Caco-2 (cell line): Measurements from ENCODE around the gene SPATA2L. TPM values are rescaled to one million over a fixed set of nuclear protein-coding genes. Genes with fewer than 3 reads are reported as not detected.

Experiments
- BruUV-seq: library from RNA; stranded (reverse); fragments of 400-500 nt; replicated peaks from 2 replicates; lab custom pipeline; 2021; lab: Mats Ljungman, UMichigan
- CTCF ChIA-PET: fragments of 300-600 bp; sonication (Branson Sonifier 250); formaldehyde crosslinking; loops from one replicate; lab custom pipeline; 2022; ENCODE audit warnings: antibody characterized with exemption; lab: Charles Lee
- POLR2A ChIA-PET: fragments of 300-600 bp; sonication (Branson Sonifier 250); formaldehyde crosslinking; loops from one replicate; lab custom pipeline; 2022; ENCODE audit warnings: antibody characterized with exemption; lab: Charles Lee
- DNase-seq, 2 experiments: peaks; one replicate each; pipeline versions ENCODE4 v3.0.0 to v3.0.0-alpha.2; 2020 to 2022
- H3K27me3 ChIP-seq: replicated peaks from 2 replicates; pipeline ENCODE4 v1.6.0; 2011; ENCODE audit warnings: low read length; ENCODE audit not compliant: control insufficient read depth, insufficient read depth
- H3K36me3 ChIP-seq: 2 replicates; pipeline ENCODE4 v1.5.1; 2011; ENCODE audit warnings: low read length; ENCODE audit not compliant: control insufficient read depth, insufficient read depth
- H3K4me1 ChIP-seq: fragments of 250-450 bp; sonication (Bioruptor Pico); 2 replicates; pipeline ENCODE4 v1.5.1; 2020; ENCODE audit warnings: mild to moderate bottlenecking
- H3K4me3 ChIP-seq: 2 replicates; pipeline ENCODE4 v1.5.1; 2011; ENCODE audit warnings: low read depth, mild to moderate bottlenecking, control low read depth, low read length
- H3K9me3 ChIP-seq: fragments of 250-450 bp; sonication (Bioruptor Pico); 2 replicates; pipeline ENCODE4 v1.5.1; 2020; ENCODE audit warnings: mild to moderate bottlenecking, moderate library complexity
- H3K27ac Mint-ChIP-seq: one replicate; pipeline ENCODE4 v1.8.0; 2022; ENCODE audit warnings: mixed read lengths; ENCODE audit not compliant: unreplicated experiment
- H3K27me3 Mint-ChIP-seq: one replicate; pipeline ENCODE4 v1.8.0; 2022; ENCODE audit warnings: mixed read lengths; ENCODE audit not compliant: insufficient read depth, unreplicated experiment
- H3K36me3 Mint-ChIP-seq: one replicate; pipeline ENCODE4 v1.8.0; 2022; ENCODE audit warnings: mild to moderate bottlenecking, mixed read lengths; ENCODE audit not compliant: insufficient read depth, unreplicated experiment
- H3K4me1 Mint-ChIP-seq: one replicate; pipeline ENCODE4 v1.8.0; 2022; ENCODE audit warnings: low read depth, mixed read lengths; ENCODE audit not compliant: unreplicated experiment
- H3K4me3 Mint-ChIP-seq: one replicate; pipeline ENCODE4 v1.8.0; 2022; ENCODE audit warnings: mild to moderate bottlenecking, moderate library complexity, mixed read lengths; ENCODE audit not compliant: unreplicated experiment
- H3K9me3 Mint-ChIP-seq: one replicate; pipeline ENCODE4 v1.8.0; 2022; ENCODE audit warnings: mixed read lengths; ENCODE audit not compliant: unreplicated experiment
- CTCF ChIP-seq, 2 experiments: fragments of 200-600 bp in 1 of 2; IDR thresholded peaks; 1 replicate in 1 of 2; 2 replicates in 1 of 2; pipeline versions ENCODE4 v1.5.1 to v1.8.0; 2011 to 2022; ENCODE audit warnings: antibody characterized with exemption in 1 of 2, control low read depth in 1 of 2, inconsistent platforms in 1 of 2, low read depth in 1 of 2, low read length in 1 of 2, mild to moderate bottlenecking in 1 of 2, moderate library complexity in 1 of 2; ENCODE audit not compliant: insufficient read depth in 1 of 2, severe bottlenecking in 1 of 2, unreplicated experiment in 1 of 2
- intact Hi-C: fragments of 100-400 bp; cut with micrococcal nuclease; formaldehyde crosslinking; loops from one replicate; pipeline ENCODE4 v1.10.0; 2022; ENCODE audit not compliant: unreplicated experiment
- total RNA-seq: library from RNA; stranded (reverse); gene quantifications from 2 replicates; pipeline ENCODE4 v1.2.3, GENCODE V29; 2022

The SPATA2L gene
- total RNA-seq, 1 experiment from 2014 or later = 16.4 TPM

GRCh38 chr16:89686520-89687091 lies 14.9 kb downstream of the SPATA2L start, which contains the start of gene CDK10:
CDK10 (plus strand) TSS chr16:89686689; CDS start chr16:89686711, 22 bp downstream.
- CTCF ChIA-PET = interaction anchor here (1.4 to 1.9 kb wide), 2 partner anchors 14 to 87 kb away, joined by 4 to 11 read pairs; partner anchors contain the start of gene SPATA2L
- H3K9me3 ChIP-seq = peaks cover 9% of the 10 kb centered on the region; the same call in 1 of the 2 replicates
- H3K9me3 Mint-ChIP-seq = peaks cover 21% of the 10 kb centered on the region
- peak; percentile 93 to 98 for DNase-seq
- POLR2A ChIA-PET = interaction anchor here (0.5 to 1.5 kb wide), 4 partner anchors 13 to 125 kb away, joined by 4 to 14 read pairs (median 6); partner anchors contain the start of genes CHMP1A, SPATA33 and VPS9D1
- peak within 1 kb of the TSS; percentile 71 for H3K4me3 Mint-ChIP-seq
- H3K36me3 Mint-ChIP-seq = peaks cover 65% of the 10 kb centered on the region
- peak within 1 kb of the TSS; percentile 93 for H3K4me3 ChIP-seq
- BruUV-seq = TSS peak; percentile 22
- peaks cover 8% of the 10 kb centered on the region for H3K36me3 ChIP-seq
- no peaks in the 10 kb centered on the region for H3K27me3 ChIP-seq
- no peaks in the 10 kb centered on the region for H3K27me3 Mint-ChIP-seq
- peaks cover 10% of the 10 kb centered on the region for H3K4me1 ChIP-seq
- peaks cover 6% of the 10 kb centered on the region for H3K4me1 Mint-ChIP-seq
- H3K27ac Mint-ChIP-seq = peak within 1 kb of the TSS; percentile 77
- intact Hi-C loops = loop anchor here (1.0 to 2.0 kb wide), 2 partner anchors 14 to 28 kb away; no protein-coding TSS in a partner anchor
- no peak for TF ChIP-seq CTCF (IDR thresholded peaks at IDR 0.05; ENCODE audit: insufficient read depth in 1 of 2, low read depth in 1 of 2, low read length in 1 of 2, severe bottlenecking in 1 of 2, unreplicated experiment in 1 of 2)

GRCh38 chr16:89685916-89686315 lies 15.6 kb downstream of the SPATA2L start:
- Mint-ChIP-seq H3K27me3 (no peaks in the 10 kb centered on the region), H3K4me3 (peak overlapping the region; percentile 71), H3K9me3 (peaks cover 21% of the 10 kb centered on the region), H3K27ac (peak overlapping the region; percentile 77), H3K4me1 (peaks cover 6% of the 10 kb centered on the region), H3K36me3 (peaks cover 58% of the 10 kb centered on the region)
- POLR2A ChIA-PET = interaction anchor here (0.5 to 1.5 kb wide), 5 partner anchors 14 to 125 kb away, joined by 3 to 14 read pairs (median 5); partner anchors contain the start of genes CHMP1A, SPATA33 and VPS9D1
- H3K4me3 ChIP-seq = no peak overlapping the region
- H3K4me1 ChIP-seq = peaks cover 10% of the 10 kb centered on the region
- BruUV-seq = no TSS peak
- DNase-seq = no peak
- H3K9me3 ChIP-seq = peaks cover 9% of the 10 kb centered on the region; the same call in 1 of the 2 replicates
- intact Hi-C loops = loop anchor here (2.0 kb wide), 1 partner anchor 27 kb away; no protein-coding TSS in a partner anchor
- H3K27me3 ChIP-seq = no peaks in the 10 kb centered on the region
- peaks cover 5% of the 10 kb centered on the region; the same call in 1 of the 2 replicates for H3K36me3 ChIP-seq
- CTCF ChIA-PET = interaction anchor here (1.4 to 1.9 kb wide), 2 partner anchors 15 to 86 kb away, joined by 4 to 11 read pairs; partner anchors contain the start of gene SPATA2L
- TF ChIP-seq CTCF (IDR thresholded peaks at IDR 0.05; ENCODE audit: insufficient read depth in 1 of 2, low read depth in 1 of 2, low read length in 1 of 2, severe bottlenecking in 1 of 2, unreplicated experiment in 1 of 2) = no peak

- BruUV-seq = no TSS peak
- Mint-ChIP-seq H3K9me3 (peaks cover 11% of the 10 kb centered on the region), H3K27ac (no peak overlapping the region), H3K4me1 (no peaks in the 10 kb centered on the region), H3K27me3 (no peaks in the 10 kb centered on the region), H3K4me3 (no peak overlapping the region), H3K36me3 (peaks cover 4% of the 10 kb centered on the region)
- no peak for TF ChIP-seq CTCF (IDR thresholded peaks at IDR 0.05; ENCODE audit: insufficient read depth in 1 of 2, low read depth in 1 of 2, low read length in 1 of 2, severe bottlenecking in 1 of 2, unreplicated experiment in 1 of 2)
- DNase-seq = no peak
- H3K36me3 ChIP-seq = no peaks in the 10 kb centered on the region
- H3K9me3 ChIP-seq = peaks cover 34% of the 10 kb centered on the region
- POLR2A ChIA-PET = no interaction called here
- H3K4me1 ChIP-seq = no peaks in the 10 kb centered on the region
- CTCF ChIA-PET = no interaction called here
- no peaks in the 10 kb centered on the region for H3K27me3 ChIP-seq
- H3K4me3 ChIP-seq = no peak overlapping the region
- intact Hi-C loops = no loop called here
These were observed 23.2 kb downstream of the SPATA2L start for GRCh38 chr16:89678258-89678657.
